Nephron progenitor cell (in vitro differentiated cells): ENCODE measurements around the gene GHITM.
"Not testable (repeated sequence)": the region's sequence is repeated elsewhere in the genome, so short reads cannot be mapped to it uniquely, and the experiment has no call there.

Source experiments
- DNase-seq: peaks from one replicate; pipeline ENCODE4 v3.0.0; 2021
- H3K27ac Mint-ChIP-seq: 2 replicates; pipeline ENCODE4 v1.8.0; 2021; ENCODE audit warnings: mild to moderate bottlenecking, moderate library complexity, mixed read lengths
- H3K27me3 Mint-ChIP-seq: 2 replicates; pipeline ENCODE4 v1.8.0; 2021; ENCODE audit warnings: mild to moderate bottlenecking, low read depth, mixed read lengths; ENCODE audit not compliant: poor library complexity
- H3K36me3 Mint-ChIP-seq: 2 replicates; pipeline ENCODE4 v1.8.0; 2021; ENCODE audit warnings: low read depth, mixed read lengths
- H3K4me1 Mint-ChIP-seq: 2 replicates; pipeline ENCODE4 v1.8.0; 2021; ENCODE audit warnings: mixed read lengths
- H3K4me3 Mint-ChIP-seq: 2 replicates; pipeline ENCODE4 v1.8.0; 2021; ENCODE audit warnings: mild to moderate bottlenecking, moderate library complexity, mixed read lengths
- H3K9me3 Mint-ChIP-seq: 2 replicates; pipeline ENCODE4 v1.8.0; 2021; ENCODE audit warnings: mild to moderate bottlenecking, moderate library complexity, mixed read lengths
- CTCF ChIP-seq: fragments of 200-600 bp; sonication (generic); IDR thresholded peaks from 2 replicates; pipeline ENCODE4 v1.5.0; 2021; ENCODE audit warnings: antibody characterized with exemption

GHITM gene

GRCh38 chr10:84138478-84139125 is 707 bp upstream of the GHITM start:
- Mint-ChIP-seq H3K27me3 (peaks cover 29% of the 10 kb centered on the region), H3K4me1 (peaks cover 26% of the 10 kb centered on the region), H3K36me3 (peaks cover 6% of the 10 kb centered on the region), H3K9me3 (peaks cover 15% of the 10 kb centered on the region), H3K4me3 (peak overlapping the region; percentile 97), H3K27ac (peak overlapping the region; percentile 99)
- no peak for DNase-seq
- TF ChIP-seq CTCF: no peak

GRCh38 chr10:84140036-84140379 is 699 bp downstream of the GHITM start:
- no peak for TF ChIP-seq CTCF
- Mint-ChIP-seq H3K27me3 (peaks cover 15% of the 10 kb centered on the region), H3K9me3 (peaks cover 15% of the 10 kb centered on the region), H3K27ac (peak overlapping the region; percentile 99), H3K4me3 (peak overlapping the region; percentile 97), H3K4me1 (peaks cover 26% of the 10 kb centered on the region), H3K36me3 (peaks cover 16% of the 10 kb centered on the region)
- DNase-seq: peak; percentile 7

- no peak for TF ChIP-seq CTCF
- Mint-ChIP-seq H3K4me3 (no peak overlapping the region), H3K27ac (no peak overlapping the region), H3K4me1 (no peaks in the 10 kb centered on the region), H3K27me3 (no peaks in the 10 kb centered on the region), H3K9me3 (no peaks in the 10 kb centered on the region), H3K36me3 (peaks cover 53% of the 10 kb centered on the region)
- no peak for DNase-seq
Observed at GRCh38 chr10:84147347-84147746, 8.0 kb downstream of the GHITM start.

- TF ChIP-seq CTCF: peak; percentile 79
- H3K27ac Mint-ChIP-seq, H3K9me3 Mint-ChIP-seq, H3K4me3 Mint-ChIP-seq, H3K27me3 Mint-ChIP-seq, H3K4me1 Mint-ChIP-seq, DNase-seq: not testable (repeated sequence)
- peaks cover 57% of the 10 kb centered on the region for H3K36me3 Mint-ChIP-seq
Observed at GRCh38 chr10:84148006-84148597, 8.8 kb downstream of the GHITM start.

- TF ChIP-seq CTCF: no peak
- peaks cover 57% of the 10 kb centered on the region for H3K36me3 Mint-ChIP-seq
- no peak overlapping the region for H3K27ac Mint-ChIP-seq
- DNase-seq: no peak
- peaks cover under 1% of the 10 kb centered on the region for H3K4me1 Mint-ChIP-seq
- no peak overlapping the region for H3K4me3 Mint-ChIP-seq
- no peaks in the 10 kb centered on the region for H3K27me3 Mint-ChIP-seq
- no peaks in the 10 kb centered on the region for H3K9me3 Mint-ChIP-seq
Observed at GRCh38 chr10:84149854-84150253, 10.5 kb downstream of the GHITM start.

- Mint-ChIP-seq H3K9me3 (no peaks in the 10 kb centered on the region), H3K36me3 (peaks cover 43% of the 10 kb centered on the region), H3K27ac (no peak overlapping the region), H3K4me3 (no peak overlapping the region), H3K4me1 (peaks cover 4% of the 10 kb centered on the region), H3K27me3 (no peaks in the 10 kb centered on the region)
- DNase-seq: no peak
- no peak for TF ChIP-seq CTCF
Observed at GRCh38 chr10:84152769-84153168, 13.5 kb downstream of the GHITM start.
